Measurements from ENCODE around the gene NECTIN2.
"Not testable (repeated sequence)": the region's sequence is repeated elsewhere in the genome, so short reads cannot be mapped to it uniquely, and the experiment has no call there.

Gene NECTIN2

DNA sequence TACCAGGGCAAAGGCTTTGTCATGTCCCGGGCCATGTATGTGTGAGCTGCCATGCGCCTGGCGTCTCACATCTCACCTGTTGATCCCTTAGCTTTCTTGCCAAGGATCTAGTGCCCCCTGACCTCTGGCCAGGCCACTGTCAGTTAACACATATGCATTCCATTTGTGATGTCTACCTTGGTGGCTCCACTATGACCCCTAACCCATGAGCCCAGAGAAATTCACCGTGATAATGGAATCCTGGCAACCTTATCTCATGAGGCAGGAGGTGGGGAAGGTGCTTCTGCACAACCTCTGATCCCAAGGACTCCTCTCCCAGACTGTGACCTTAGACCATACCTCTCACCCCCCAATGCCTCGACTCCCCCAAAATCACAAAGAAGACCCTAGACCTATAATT, 42.2 kb downstream of the NECTIN2 start:
- H2AFZ ChIP-seq (ENCODE audit: low read depth, low read length); H3K27me3 ChIP-seq (ENCODE audit: insufficient read depth, low read length): not testable (repeated sequence)
- peaks cover 34% of the 10 kb centered on the region for H3K36me3 ChIP-seq (ENCODE audit: insufficient read depth, low read length)

DNA sequence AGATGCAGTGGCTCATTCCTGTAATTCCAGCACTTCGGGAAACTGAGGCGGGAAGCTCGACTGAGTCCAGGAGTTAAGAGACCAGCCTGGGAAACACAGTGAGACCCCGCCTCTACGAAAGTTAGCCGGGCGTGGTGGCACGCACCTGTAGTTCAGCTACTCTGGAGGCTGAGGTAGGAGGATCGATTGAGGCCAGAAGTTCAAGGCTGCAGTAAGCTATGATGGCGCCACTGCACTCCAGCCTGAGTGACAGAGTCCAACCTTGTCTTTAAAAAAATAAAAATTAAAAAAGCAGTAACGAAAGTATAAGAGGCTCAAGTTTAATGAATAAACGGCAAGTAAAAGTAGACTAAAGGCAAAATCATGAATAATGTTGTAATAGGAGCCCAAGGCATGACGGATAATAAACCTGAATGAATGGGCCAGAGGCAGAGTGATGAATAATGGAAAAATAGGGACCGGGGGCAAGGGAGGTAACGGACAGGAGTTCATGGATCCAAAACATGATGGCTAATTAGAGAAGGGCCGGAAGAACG, 43.8 kb downstream of the NECTIN2 start:
- Histone ChIP-seq H3K9me3 (ENCODE audit: low read length) (no peaks in the 10 kb centered on the region), H3K27me3 (ENCODE audit: insufficient read depth, low read length) (no peaks in the 10 kb centered on the region), H3K4me1 (ENCODE audit: insufficient read depth, low read length) (peaks cover 10% of the 10 kb centered on the region), H3K36me3 (ENCODE audit: insufficient read depth, low read length) (peaks cover 41% of the 10 kb centered on the region), H2AFZ (ENCODE audit: low read depth, low read length) (no peak overlapping the region), H3K4me3 (ENCODE audit: low read length) (peak overlapping the region; percentile 48)

More for the DNA sequence above, 42.2 kb downstream of the NECTIN2 start:
- peaks cover 10% of the 10 kb centered on the region for H3K4me1 ChIP-seq (ENCODE audit: insufficient read depth, low read length)
- not testable (repeated sequence) for H3K9me3 ChIP-seq (ENCODE audit: low read length); H3K4me3 ChIP-seq (ENCODE audit: low read length)

DNA sequence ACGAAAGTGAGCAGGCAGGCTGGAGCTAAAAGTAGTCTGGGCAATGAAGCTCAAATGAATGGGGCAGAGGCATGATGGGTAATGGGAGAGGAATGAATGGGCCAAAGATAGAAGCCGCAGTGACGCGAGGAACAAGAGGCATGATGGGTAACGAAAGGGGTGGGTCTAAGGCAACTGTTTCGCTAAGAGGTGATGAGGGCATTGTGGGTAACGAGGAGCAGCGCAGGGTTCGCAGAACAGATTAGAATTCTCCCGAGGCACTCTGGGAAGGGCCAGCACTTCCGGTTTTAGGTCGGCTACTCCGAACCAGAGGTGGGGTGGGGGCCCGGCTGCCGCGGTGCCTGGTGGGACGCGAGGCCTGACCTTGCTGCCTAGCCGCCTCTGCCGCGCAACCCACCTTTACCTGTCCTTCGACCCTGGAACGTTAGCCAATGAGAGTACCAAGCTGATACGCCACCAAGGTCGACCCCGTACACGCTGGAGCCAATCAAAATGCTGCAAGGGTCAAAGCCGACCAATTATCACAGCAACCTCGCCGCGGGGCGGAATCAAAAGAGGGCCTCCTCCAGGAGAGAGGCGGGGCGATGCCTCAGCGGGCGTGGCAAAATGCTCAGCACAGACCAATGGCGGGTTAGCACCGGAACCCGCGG, 44.4 kb downstream of the NECTIN2 start:
- Histone ChIP-seq H3K36me3 (ENCODE audit: insufficient read depth, low read length) (peaks cover 45% of the 10 kb centered on the region), H2AFZ (ENCODE audit: low read depth, low read length) (no peak overlapping the region), H3K4me1 (ENCODE audit: insufficient read depth, low read length) (peaks cover 10% of the 10 kb centered on the region), H3K27me3 (ENCODE audit: insufficient read depth, low read length) (no peaks in the 10 kb centered on the region), H3K9me3 (ENCODE audit: low read length) (no peaks in the 10 kb centered on the region), H3K4me3 (ENCODE audit: low read length) (peak overlapping the region; percentile 48)

DNA sequence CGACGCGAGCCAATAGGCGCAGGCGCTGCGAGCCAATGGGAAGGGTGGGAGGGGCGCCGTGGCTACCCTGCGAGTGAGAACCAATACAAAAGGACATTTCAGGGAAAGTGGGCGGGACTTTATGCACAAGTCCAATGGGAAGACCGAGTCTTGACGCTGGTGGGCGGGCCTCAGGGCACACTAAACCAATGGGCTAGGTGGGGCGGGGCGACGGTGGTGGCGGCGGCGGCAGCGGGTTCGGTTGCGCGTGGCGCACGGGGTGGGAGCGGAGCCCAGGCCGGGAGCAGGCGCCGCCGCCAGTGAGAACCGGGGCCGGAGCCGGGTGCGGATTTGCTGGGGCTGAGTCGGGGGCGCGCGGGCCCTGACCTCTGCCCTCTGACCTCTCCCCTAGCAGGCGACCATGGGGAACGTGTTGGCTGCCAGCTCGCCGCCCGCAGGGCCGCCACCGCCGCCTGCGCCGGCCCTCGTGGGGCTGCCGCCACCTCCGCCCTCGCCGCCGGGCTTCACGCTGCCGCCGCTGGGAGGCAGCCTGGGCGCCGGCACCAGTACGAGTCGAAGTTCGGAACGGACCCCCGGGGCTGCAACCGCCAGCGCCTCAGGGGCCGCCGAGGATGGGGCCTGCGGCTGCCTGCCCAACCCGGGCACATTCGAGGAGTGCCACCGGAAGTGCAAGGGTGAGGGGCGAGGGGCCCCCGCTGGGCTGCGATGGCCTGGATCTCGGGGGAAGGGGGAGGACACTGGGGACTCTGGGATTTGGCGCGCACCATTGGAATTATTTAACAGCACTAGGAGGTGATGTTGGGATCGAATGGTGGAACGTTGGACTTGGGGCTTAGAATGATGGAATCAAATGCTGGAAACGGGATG, 45.2 kb downstream of the NECTIN2 start, which contains the start of gene TOMM40:
Gene TOMM40 (plus strand): TSS at position 239 of the 867 bp plus-strand sequence. CDS start 162 bp downstream, at position 401.
- Histone ChIP-seq H3K9me3 (ENCODE audit: low read length) (no peaks in the 10 kb centered on the region), H3K4me1 (ENCODE audit: insufficient read depth, low read length) (peaks cover 10% of the 10 kb centered on the region), H3K27me3 (ENCODE audit: insufficient read depth, low read length) (no peaks in the 10 kb centered on the region), H3K36me3 (ENCODE audit: insufficient read depth, low read length) (peaks cover 47% of the 10 kb centered on the region), H2AFZ (ENCODE audit: low read depth, low read length) (peak within 1 kb of the TSS; percentile 31), H3K4me3 (ENCODE audit: low read length) (peak within 1 kb of the TSS; percentile 74)

DNA sequence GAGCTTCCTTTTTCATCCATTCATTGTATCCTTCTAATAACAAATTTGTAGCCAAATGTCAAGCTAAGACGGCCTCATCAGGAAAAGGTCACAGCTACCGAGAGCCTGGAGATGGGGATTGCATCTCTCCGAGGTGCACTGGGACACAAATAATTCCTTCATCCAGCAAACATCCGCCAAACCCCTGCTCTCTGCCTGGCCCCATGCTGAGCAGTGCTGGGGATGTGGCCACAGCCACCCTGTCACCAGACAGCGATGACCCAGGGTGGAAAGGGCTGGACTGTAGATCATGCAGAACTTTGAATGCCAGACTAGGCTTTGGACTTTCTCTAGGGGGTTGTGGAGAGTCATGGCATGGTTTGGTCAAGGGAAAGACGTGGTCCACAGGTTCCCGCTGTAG, 46.8 kb downstream of the NECTIN2 start:
- no peaks in the 10 kb centered on the region for H3K9me3 ChIP-seq (ENCODE audit: low read length)
- H3K36me3 ChIP-seq (ENCODE audit: insufficient read depth, low read length), result peaks cover 50% of the 10 kb centered on the region
- H3K4me1 ChIP-seq (ENCODE audit: insufficient read depth, low read length), result peaks cover 10% of the 10 kb centered on the region
- no peak overlapping the region for H3K4me3 ChIP-seq (ENCODE audit: low read length)
- H3K27me3 ChIP-seq (ENCODE audit: insufficient read depth, low read length), result no peaks in the 10 kb centered on the region
- H2AFZ ChIP-seq (ENCODE audit: low read depth, low read length), result no peak overlapping the region

DNA sequence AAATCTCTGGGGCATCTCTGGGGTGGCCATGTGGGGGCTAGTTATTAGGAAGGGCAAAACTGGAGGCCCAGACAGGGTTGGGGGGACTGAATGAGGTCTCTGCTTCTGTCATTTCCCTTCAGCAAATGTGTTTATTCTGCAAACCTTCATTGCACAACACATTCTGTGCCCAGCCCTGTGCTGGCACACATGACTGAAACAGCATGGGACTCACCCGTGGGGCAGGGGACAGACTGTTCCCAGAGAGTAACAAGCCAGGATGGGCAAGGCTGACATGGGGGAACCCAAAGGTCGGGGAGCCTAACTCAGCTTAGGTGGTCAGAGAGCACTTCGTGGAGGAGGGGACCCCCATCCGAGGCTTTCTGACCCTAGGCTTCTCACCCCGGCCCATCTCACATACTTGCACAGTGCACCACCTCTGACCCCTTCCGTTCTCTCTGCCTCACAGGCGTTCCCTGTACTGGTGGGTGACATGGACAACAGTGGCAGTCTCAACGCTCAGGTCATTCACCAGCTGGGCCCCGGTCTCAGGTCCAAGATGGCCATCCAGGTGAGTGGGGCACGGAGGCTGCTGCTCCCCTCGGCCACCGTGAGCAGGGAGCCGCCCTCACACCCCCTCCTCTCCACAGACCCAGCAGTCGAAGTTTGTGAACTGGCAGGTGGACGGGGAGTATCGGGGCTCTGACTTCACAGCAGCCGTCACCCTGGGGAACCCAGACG, 47.4 kb downstream of the NECTIN2 start:
- no peak overlapping the region for H3K4me3 ChIP-seq (ENCODE audit: low read length)
- H3K36me3 ChIP-seq (ENCODE audit: insufficient read depth, low read length), result peaks cover 48% of the 10 kb centered on the region
- no peaks in the 10 kb centered on the region for H3K27me3 ChIP-seq (ENCODE audit: insufficient read depth, low read length)
- H2AFZ ChIP-seq (ENCODE audit: low read depth, low read length), result no peak overlapping the region
- H3K9me3 ChIP-seq (ENCODE audit: low read length), result no peaks in the 10 kb centered on the region
- peaks cover 10% of the 10 kb centered on the region for H3K4me1 ChIP-seq (ENCODE audit: insufficient read depth, low read length)

DNA sequence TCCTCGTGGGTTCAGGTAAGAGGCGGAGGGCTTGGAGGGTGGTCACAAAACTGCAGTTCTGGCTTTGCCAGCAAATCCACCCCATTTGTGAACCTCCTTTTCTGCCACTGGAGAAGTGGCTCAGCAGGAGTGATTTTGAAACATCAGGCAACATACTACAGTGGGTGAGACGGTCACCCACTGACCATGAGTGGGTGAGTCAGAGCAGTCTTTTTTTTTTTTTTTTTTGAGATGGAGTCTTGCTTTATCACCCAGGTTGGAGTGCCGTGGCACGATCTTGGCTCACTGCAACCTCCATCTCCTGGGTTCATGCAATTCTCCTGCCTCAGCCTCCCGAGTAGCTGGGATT, 47.9 kb downstream of the NECTIN2 start:
- H3K4me1 ChIP-seq (ENCODE audit: insufficient read depth, low read length), result peaks cover 10% of the 10 kb centered on the region
- no peaks in the 10 kb centered on the region for H3K27me3 ChIP-seq (ENCODE audit: insufficient read depth, low read length)
- peaks cover 48% of the 10 kb centered on the region for H3K36me3 ChIP-seq (ENCODE audit: insufficient read depth, low read length)
- no peaks in the 10 kb centered on the region for H3K9me3 ChIP-seq (ENCODE audit: low read length)
- H3K4me3 ChIP-seq (ENCODE audit: low read length), result no peak overlapping the region
- H2AFZ ChIP-seq (ENCODE audit: low read depth, low read length), result no peak overlapping the region

DNA sequence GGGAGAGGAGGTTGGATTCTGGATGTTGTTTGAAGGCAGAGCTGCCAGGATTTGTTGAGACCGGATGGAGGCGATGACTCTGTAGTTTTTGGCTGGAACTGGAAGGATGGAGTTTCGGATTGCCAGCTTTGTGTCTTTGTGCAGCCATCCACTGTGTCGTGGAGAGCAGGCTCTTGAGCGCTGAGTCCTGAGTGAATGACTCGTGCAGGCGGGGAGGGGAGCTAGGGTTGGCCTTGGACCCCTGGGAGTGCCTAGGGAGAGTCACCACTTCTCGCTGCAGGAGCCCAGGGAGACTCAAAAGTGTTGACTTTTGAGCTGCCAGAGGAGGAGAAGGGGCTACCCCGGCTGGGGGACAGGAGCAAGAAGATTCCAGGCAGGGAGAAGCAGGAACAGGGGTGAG, 48.8 kb downstream of the NECTIN2 start:
- peaks cover 10% of the 10 kb centered on the region for H3K4me1 ChIP-seq (ENCODE audit: insufficient read depth, low read length)
- H3K36me3 ChIP-seq (ENCODE audit: insufficient read depth, low read length), result peaks cover 51% of the 10 kb centered on the region
- H3K4me3 ChIP-seq (ENCODE audit: low read length), result no peak overlapping the region
- H3K27me3 ChIP-seq (ENCODE audit: insufficient read depth, low read length), result no peaks in the 10 kb centered on the region
- no peak overlapping the region for H2AFZ ChIP-seq (ENCODE audit: low read depth, low read length)
- H3K9me3 ChIP-seq (ENCODE audit: low read length), result no peaks in the 10 kb centered on the region

DNA sequence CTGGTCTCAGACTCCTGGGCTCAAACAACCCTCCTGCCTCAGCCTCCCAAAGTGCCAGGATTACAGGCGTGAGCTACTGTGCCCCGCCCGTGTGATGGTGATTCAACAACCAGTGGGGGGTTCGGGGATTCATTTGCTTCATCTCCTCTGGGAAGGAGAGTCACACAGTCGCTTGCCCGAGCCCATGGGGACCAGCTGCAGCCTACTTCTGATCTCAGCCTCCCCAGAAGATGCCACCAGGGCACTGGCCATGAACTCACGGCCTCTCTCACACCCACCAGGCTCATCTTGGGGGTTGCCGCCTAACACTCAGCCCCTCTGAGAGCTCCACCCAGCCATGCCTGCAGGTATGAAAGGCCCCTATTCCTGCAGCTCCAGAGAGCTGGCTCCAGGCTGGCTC, 51.7 kb downstream of the NECTIN2 start:
- peaks cover 72% of the 10 kb centered on the region for H3K36me3 ChIP-seq (ENCODE audit: insufficient read depth, low read length)
- no peak overlapping the region for H3K4me3 ChIP-seq (ENCODE audit: low read length)
- H3K27me3 ChIP-seq (ENCODE audit: insufficient read depth, low read length), result no peaks in the 10 kb centered on the region
- H2AFZ ChIP-seq (ENCODE audit: low read depth, low read length), result no peak overlapping the region
- no peaks in the 10 kb centered on the region for H3K4me1 ChIP-seq (ENCODE audit: insufficient read depth, low read length)
- no peaks in the 10 kb centered on the region for H3K9me3 ChIP-seq (ENCODE audit: low read length)

DNA sequence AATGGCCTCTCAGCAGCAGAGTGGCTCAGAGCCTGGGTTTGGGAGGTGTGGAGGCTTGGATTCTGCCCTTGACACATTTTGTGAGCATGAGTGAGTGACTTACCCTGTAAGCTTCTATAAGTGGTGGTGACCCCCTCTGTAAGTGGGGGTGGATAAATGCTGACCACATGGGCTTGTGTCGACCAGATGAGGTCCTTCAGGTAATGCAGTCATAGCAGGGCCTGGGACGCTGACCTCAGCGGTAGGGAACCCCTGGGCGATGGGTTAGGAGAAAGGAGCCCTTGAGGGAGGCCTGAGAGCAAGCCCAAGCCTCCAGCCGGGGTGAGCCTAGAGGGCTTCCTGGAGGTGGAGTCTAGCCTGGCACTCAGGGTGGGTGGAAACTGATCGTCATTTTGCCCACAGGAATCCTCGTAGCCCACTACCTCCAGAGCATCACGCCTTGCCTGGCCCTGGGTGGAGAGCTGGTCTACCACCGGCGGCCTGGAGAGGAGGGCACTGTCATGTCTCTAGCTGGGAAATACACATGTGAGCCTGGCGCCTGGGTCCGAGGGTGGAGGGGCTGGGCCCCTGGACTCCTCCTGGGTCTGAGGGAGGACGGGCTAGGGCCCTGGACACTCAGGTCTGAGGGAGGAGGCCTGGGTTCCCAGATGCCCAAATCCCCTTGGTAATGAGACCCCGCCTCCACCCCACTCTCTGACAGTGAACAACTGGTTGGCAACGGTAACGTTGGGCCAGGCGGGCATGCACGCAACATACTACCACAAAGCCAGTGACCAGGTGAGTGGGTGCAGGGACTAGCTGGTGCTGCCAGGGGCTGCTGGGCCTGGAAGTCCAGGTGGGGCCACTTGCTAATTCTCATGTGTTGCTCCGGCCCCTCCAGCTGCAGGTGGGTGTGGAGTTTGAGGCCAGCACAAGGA, 54.5 kb downstream of the NECTIN2 start:
- Histone ChIP-seq H2AFZ (ENCODE audit: low read depth, low read length) (no peak overlapping the region), H3K9me3 (ENCODE audit: low read length) (no peaks in the 10 kb centered on the region), H3K36me3 (ENCODE audit: insufficient read depth, low read length) (peaks cover 51% of the 10 kb centered on the region)

DNA sequence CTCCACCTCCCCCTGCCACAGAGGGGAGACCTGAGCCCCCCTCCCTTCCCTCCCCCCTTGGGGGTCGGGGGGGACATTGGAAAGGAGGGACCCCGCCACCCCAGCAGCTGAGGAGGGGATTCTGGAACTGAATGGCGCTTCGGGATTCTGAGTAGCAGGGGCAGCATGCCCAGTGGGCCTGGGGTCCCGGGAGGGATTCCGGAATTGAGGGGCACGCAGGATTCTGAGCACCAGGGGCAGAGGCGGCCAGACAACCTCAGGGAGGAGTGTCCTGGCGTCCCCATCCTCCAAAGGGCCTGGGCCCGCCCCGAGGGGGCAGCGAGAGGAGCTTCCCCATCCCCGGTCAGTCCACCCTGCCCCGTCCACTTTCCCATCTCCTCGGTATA, 57.1 kb downstream of the NECTIN2 start:
- H3K27me3 ChIP-seq (ENCODE audit: insufficient read depth, low read length), result no peaks in the 10 kb centered on the region
- H3K9me3 ChIP-seq (ENCODE audit: low read length), result no peaks in the 10 kb centered on the region
- H2AFZ ChIP-seq (ENCODE audit: low read depth, low read length), result no peak overlapping the region
- H3K36me3 ChIP-seq (ENCODE audit: insufficient read depth, low read length), result peaks cover 30% of the 10 kb centered on the region
- H3K4me3 ChIP-seq (ENCODE audit: low read length), result no peak overlapping the region
- peaks cover 6% of the 10 kb centered on the region for H3K4me1 ChIP-seq (ENCODE audit: insufficient read depth, low read length)

More for the DNA sequence above, 54.5 kb downstream of the NECTIN2 start:
- Histone ChIP-seq H3K4me3 (ENCODE audit: low read length) (no peak overlapping the region), H3K27me3 (ENCODE audit: insufficient read depth, low read length) (no peaks in the 10 kb centered on the region), H3K4me1 (ENCODE audit: insufficient read depth, low read length) (peaks cover 3% of the 10 kb centered on the region)
